Stimulated activated CD4-positive, alpha-beta T cell treated with anti-CD3 and anti-CD28 coated beads, Interleukin-15, amount 100 ng/mL, for 1 hour (primary cell): ENCODE measurements around the gene TNFRSF9.

Source experiments
- DNase-seq, 2 donors: peaks; one replicate each; pipeline ENCODE4 v3.0.0-alpha.2; 2020; ENCODE audit warnings: low read depth in 1 of 2, low spot score in 1 of 2

TNFRSF9 gene

GRCh38 chr1:7878027-7878426 is 62.6 kb downstream of the TNFRSF9 start:
- DNase-seq, result no peak

- no peak for DNase-seq
These were observed 66.5 kb downstream of the TNFRSF9 start for GRCh38 chr1:7873801-7874795.

- no peak for DNase-seq
These were observed 69.5 kb downstream of the TNFRSF9 start for GRCh38 chr1:7871136-7871535.

GRCh38 chr1:7869136-7869920 is 71.3 kb downstream of the TNFRSF9 start:
- no peak for DNase-seq

- DNase-seq, result no peak
These were observed 72.4 kb downstream of the TNFRSF9 start for GRCh38 chr1:7868070-7868780.

- DNase-seq, result no peak
These were observed 74.7 kb downstream of the TNFRSF9 start for GRCh38 chr1:7865978-7866377.
